Activated CD4-positive, alpha-beta T cell treated with anti-CD3 and anti-CD28 coated beads for 24 hours (primary cell): ENCODE results near the gene LRGUK.
"Not testable (repeated sequence)": the region's sequence is repeated elsewhere in the genome, so short reads cannot be mapped to it uniquely, and the experiment has no call there.

Source experiments
- DNase-seq, 2 donors: peaks; one replicate each; pipeline ENCODE4 v3.0.0-alpha.2; 2020; ENCODE audit warnings: low read depth in 2 of 2

LRGUK gene

GRCh38 chr7:134186801-134187200 lies 59.7 kb downstream of the LRGUK start:
- DNase-seq: no peak

GRCh38 chr7:134187893-134188292 lies 60.8 kb downstream of the LRGUK start:
- DNase-seq: no peak

GRCh38 chr7:134188311-134188710 lies 61.2 kb downstream of the LRGUK start:
- DNase-seq: no peak

DNA sequence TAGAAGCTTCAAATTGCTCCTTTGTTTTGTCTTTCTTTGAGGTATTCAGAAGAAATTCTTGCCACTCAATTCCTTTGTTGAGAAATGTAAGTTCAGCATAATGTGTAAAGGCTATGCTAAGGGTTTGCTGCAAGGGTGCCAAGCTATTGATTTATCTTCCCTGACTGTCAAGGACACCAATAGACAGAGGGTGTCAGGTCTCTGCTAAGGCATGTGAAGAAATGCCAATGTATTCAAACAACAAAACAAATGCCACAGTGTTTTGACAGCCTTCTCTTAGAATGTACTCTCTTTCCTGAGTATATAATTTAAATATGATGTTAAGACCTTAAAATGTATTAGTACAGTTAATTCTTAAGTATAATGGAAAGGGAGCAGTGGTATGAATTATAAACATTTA lies 62.4 kb downstream of the LRGUK start:
- DNase-seq: no peak

DNA sequence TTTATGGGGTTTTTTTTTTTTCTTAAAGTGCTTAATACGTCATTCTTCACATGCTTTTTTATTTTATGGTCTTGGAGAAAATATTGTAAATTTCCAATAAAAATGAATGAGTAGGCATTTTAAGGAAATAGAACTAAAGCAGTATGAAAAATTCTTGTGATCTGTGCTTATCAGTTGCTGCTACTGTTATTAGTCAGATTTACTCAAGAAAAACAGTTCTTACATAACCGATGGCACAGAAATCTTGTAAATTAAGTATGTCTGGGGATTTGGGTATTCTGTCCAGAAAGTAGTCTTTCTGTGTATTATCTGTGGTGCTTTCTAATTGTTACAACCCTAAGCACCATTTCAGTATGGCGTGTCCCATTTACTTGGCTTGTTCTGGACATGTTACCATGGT lies 64.7 kb downstream of the LRGUK start:
- DNase-seq: no peak

DNA sequence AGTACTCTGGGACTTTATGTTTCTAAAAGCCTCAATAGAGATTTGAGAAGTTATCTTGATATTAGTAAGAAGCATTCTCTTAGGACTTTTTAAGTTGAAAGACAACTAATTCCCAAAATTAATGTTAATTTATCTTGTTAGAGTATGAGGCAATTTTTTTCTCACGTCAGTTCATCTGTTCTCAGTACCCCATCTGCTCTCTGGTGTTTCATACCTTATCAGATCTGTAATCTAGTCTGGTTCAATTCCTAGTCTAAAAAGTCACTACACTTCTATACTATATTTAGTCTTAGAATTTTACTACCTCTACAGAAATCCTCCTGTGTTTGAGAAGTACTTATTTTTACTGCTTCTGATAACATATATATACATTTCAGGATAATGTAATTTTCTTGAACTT lies 66.1 kb downstream of the LRGUK start:
- DNase-seq: no peak

GRCh38 chr7:134195252-134195651 lies 68.1 kb downstream of the LRGUK start:
- DNase-seq: no peak

DNA sequence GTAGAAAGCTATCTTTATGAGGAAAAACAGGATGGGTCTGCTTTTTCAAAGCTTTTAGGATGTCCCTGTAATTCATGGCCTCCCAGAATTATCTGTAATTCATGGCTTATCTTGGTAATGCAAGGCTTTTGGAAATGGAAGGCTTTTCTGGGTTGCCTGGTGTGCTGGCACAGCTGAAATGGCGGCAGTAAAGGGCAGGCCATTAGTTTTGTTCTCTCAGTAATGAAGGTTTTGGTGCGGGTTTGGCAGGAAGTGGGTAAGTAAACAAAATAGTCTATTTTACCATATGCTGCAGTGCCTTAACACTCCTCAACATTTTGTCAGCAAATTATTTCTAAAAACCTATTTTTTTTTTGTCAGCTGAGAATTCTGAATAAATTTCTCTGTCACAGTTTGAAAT lies 69.3 kb downstream of the LRGUK start:
- no peak for DNase-seq

GRCh38 chr7:134197345-134197744 lies 70.2 kb downstream of the LRGUK start:
- DNase-seq: no peak

DNA sequence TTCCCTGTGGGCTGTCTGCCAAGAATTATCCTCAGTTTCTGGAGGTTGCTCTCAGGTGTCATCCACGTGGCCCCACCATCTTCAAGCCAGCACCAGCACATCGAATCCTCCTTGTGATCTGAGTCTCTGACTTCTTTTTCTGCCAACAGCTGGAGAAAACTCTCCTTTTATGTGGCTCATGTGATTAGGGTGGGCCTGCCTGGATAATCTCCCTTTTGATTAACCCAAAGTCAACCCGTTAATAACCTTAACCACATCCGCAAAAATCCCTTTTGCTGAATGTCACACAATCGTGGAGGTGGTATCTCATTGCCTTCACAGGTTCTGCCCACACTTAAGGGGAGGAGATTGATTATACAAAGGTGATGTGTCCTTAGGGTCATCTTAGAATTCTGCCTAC lies 73.8 kb downstream of the LRGUK start:
- no peak for DNase-seq

- no peak for DNase-seq
Observed at GRCh38 chr7:134201569-134202261, 74.6 kb downstream of the LRGUK start.

- no peak for DNase-seq
Observed at GRCh38 chr7:134203186-134203889, 76.2 kb downstream of the LRGUK start.

DNA sequence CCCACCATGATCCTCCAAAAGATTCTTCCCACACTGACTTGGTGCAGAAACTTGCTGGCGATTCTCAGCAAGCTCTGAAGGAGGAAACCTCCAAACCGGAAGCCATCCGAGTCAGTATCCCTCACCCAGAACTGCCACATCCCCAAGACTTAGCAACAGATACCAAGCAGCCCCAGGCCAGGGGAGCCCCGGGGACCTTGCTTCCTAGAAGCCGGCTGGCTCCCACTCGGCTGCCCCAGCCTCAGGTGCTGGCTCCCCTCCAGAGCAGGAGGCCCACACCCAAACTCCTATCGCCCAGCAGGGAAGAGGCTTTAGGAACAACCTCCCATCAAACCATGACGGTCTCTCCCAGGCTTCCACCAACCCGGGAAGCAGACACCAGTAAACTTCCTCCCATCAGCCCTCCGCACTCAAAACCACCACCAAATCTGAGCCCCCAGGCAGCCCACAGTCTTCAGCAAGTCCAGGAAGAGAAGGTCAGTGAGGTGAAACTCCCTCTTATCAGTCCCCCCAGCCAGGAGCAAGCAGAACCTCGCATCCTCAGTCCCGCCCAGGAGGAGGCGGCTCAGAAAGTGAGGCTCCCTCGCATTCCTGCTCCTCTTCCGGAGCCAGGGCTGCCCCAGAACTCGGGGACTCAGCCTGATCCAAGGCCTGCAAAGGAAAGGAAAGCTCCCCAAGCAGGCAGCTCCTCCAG lies 82.3 kb downstream of the LRGUK start:
- DNase-seq: no peak

DNA sequence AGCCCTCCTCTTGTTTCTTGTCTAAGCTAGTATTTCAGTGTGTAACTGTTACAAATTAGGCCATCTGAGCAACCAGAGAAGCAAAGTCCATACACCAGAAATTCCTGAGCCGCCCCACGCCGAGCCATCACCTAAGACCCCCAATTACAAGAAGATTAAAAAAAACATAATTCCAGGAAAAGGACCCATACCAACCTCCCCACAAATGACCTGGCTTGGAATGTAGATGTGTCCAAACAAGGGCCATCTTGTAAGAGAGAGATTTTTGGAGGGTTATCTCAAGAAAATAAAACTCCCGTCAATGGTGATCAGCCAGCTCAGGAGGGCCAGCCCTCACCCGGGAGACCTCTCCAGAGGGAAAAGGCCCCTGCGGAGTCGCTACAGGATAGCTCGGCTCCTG lies 83.1 kb downstream of the LRGUK start:
- no peak for DNase-seq

- DNase-seq: no peak
Observed at GRCh38 chr7:134210976-134211663, 84.0 kb downstream of the LRGUK start.

DNA sequence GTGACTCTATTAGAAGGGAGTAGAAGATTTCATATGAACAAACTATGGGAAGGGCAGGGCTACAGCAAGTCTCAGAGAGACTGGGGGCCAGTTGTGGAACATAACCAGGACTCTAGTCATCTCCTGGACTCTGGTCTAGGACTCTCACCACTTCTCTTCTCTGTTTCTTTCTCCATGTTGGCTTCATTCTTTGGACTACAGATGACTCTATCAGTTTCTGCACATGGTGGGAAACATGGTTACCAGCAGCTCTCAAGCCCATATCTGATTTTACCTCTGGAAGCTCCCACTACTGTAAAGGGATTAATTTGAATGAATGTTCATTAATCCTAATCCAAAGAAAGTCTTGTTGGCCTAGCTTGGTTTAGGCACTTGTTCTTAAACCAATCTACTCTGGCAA lies 84.7 kb downstream of the LRGUK start:
- DNase-seq: no peak

DNA sequence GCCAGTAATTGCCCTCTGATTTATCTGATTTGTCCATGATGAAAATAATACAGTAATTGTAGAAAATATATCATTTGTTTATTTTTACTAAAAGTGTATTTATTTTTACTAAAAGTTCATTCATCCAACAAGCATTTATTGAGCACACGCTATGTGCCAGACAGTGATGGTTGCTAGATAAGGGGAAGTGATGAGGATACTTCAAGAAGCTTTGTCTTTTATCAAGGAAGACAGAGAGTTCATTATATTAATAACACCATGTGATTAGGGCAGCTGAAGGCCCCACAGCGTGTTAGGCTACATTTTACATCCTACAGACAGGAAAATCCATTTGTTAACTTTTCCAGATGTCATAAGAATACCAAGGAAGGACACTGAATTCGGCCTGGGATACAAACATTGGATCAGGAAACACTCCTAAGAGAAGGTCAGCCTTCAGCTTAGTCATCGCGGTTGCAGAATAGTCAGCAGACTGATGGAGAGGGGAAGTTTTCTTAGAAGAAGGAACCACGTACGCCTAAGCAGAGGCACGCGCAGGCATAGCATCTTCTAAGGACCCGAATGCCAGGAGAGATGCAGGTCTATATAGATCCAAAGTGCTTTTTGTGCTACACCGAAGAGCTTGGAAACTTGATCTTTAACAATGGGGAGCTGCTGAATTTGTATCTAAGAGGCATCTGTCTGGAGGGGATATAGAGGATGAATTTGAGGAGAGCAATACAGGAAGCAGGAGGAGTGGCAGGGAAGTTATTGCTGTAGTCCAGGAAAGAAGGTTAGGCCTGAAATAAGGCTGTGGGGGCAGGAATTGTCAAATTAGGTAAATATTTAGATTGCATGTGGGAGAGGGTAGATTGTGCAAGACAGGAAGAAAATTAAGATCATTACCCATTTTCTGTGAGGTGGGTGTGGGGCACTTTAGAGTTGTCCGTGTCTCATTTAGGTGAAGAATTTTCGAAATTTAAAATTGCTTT lies 85.7 kb downstream of the LRGUK start:
- DNase-seq: no peak

- no peak for DNase-seq
Observed at GRCh38 chr7:134220236-134220635, 93.1 kb downstream of the LRGUK start.

- DNase-seq: not testable (repeated sequence)
Observed at GRCh38 chr7:134231296-134231695, 104.2 kb downstream of the LRGUK start.

DNA sequence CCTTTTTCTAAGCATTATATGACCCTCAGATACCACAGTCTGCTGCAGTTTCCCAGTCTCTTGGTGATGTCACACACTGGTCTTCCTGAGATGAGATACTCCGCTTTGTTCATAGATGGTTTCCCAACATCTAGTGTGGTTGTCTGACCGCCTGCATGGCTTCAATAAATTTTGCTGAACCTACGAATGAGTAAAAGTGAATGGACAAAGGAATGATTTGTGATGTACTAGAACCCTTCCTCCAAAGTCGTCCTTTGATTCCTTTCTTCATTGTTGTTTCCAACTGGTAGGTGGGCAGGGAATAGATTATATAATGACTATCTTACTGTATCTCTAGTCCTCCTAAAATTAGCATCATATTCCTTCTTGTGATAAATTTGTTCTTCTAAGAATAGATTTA lies 107.1 kb downstream of the LRGUK start:
- DNase-seq: no peak

- no peak for DNase-seq
Observed at GRCh38 chr7:134245253-134245652, 118.1 kb downstream of the LRGUK start.
